ENCODE results near the gene RPS6KA1. TPM values are rescaled to one million over a fixed set of nuclear protein-coding genes. Genes with fewer than 3 reads are reported as not detected.

Gene RPS6KA1
- total and polyA plus RNA-seq, 2 of the 13 experiments (the other 11 are each of a cell fraction or from before 2014, with no cell fraction given) = 19.6 to 24.2 TPM

DNA sequence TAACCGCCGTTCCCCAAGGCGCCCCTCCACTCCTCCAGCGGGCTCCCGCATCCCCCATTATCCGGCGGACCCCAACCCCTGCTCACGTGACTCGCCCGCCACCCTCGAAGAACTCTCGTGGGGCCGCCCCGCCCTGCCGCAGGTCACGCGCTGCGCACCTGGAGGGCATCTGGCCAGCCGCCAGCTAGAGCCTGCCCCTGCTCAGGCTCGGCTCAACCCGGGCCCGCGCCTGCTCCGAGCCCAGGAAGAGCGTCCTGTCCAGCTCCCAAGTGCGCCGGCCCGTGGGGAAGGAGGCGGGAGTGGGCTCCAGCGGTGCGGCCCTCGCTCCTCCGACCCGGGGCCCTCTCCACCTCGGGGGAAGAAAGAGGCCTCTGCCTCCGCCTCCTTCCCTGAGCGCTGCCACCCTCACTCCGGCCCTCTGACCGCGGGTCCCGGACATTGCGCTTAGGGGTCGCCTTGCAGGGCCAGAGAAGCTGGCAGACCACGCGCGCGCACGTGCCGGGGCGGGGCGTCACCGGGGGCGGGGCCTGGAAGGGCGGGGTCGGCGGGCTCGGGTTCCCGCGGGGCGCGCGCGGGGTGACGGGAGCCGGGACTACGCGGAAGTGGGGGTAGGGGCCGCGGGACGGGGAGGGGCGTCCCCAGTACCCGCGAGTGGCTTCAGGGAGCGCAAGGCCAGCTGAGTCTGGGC, 28.9 kb upstream of the RPS6KA1 start (continued):
- TF ChIP-seq NKX3-1 (CRISPR knock-in tag; IDR thresholded peaks at IDR 0.05) = no peak
- no peak for TF ChIP-seq ZFP37 (CRISPR knock-in tag; IDR thresholded peaks at IDR 0.05; ENCODE audit: borderline replicate concordance)
- no peak for TF ChIP-seq JARID2 (CRISPR knock-in tag; IDR thresholded peaks at IDR 0.05; ENCODE audit: insufficient replicate concordance)
- TF ChIP-seq, protein P1, sequence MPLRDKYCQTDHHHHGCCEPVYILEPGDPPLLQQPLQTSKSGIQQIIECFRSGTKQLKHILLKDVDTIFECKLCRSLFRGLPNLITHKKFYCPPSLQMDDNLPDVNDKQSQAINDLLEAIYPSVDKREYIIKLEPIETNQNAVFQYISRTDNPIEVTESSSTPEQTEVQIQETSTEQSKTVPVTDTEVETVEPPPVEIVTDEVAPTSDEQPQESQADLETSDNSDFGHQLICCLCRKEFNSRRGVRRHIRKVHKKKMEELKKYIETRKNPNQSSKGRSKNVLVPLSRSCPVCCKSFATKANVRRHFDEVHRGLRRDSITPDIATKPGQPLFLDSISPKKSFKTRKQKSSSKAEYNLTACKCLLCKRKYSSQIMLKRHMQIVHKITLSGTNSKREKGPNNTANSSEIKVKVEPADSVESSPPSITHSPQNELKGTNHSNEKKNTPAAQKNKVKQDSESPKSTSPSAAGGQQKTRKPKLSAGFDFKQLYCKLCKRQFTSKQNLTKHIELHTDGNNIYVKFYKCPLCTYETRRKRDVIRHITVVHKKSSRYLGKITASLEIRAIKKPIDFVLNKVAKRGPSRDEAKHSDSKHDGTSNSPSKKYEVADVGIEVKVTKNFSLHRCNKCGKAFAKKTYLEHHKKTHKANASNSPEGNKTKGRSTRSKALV (CRISPR knock-in tag; IDR thresholded peaks at IDR 0.05) = no peak
- TF ChIP-seq SMC3 (IDR thresholded peaks at IDR 0.05; ENCODE audit: low read length) = no peak
- no peak; the same call in 1 of the 2 replicates for TF ChIP-seq PITX1 (CRISPR knock-in tag; IDR thresholded peaks at IDR 0.05)
- TF ChIP-seq ISX (CRISPR knock-in tag; conservative IDR thresholded peaks at IDR 0.05) = no peak
- TF ChIP-seq, protein P2, sequence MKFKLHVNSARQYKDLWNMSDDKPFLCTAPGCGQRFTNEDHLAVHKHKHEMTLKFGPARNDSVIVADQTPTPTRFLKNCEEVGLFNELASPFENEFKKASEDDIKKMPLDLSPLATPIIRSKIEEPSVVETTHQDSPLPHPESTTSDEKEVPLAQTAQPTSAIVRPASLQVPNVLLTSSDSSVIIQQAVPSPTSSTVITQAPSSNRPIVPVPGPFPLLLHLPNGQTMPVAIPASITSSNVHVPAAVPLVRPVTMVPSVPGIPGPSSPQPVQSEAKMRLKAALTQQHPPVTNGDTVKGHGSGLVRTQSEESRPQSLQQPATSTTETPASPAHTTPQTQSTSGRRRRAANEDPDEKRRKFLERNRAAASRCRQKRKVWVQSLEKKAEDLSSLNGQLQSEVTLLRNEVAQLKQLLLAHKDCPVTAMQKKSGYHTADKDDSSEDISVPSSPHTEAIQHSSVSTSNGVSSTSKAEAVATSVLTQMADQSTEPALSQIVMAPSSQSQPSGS (CRISPR knock-in tag; IDR thresholded peaks at IDR 0.05) = no peak
- no peak for TF ChIP-seq SMARCE1 (IDR thresholded peaks at IDR 0.05; ENCODE audit: borderline replicate concordance)
- no peak for TF ChIP-seq AKAP8 (CRISPR knock-in tag; IDR thresholded peaks at IDR 0.05)
- 0 out of 2 replicates have a peak, but pooled peaks have one; percentile 26 for TF ChIP-seq SMAD3 (CRISPR knock-in tag; IDR thresholded peaks at IDR 0.05)
- TF ChIP-seq, protein P3, sequence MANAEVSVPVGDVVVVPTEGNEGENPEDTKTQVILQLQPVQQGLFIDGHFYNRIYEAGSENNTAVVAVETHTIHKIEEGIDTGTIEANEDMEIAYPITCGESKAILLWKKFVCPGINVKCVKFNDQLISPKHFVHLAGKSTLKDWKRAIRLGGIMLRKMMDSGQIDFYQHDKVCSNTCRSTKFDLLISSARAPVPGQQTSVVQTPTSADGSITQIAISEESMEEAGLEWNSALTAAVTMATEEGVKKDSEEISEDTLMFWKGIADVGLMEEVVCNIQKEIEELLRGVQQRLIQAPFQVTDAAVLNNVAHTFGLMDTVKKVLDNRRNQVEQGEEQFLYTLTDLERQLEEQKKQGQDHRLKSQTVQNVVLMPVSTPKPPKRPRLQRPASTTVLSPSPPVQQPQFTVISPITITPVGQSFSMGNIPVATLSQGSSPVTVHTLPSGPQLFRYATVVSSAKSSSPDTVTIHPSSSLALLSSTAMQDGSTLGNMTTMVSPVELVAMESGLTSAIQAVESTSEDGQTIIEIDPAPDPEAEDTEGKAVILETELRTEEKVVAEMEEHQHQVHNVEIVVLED (CRISPR knock-in tag; IDR thresholded peaks at IDR 0.05; ENCODE audit: borderline replicate concordance) = peak; percentile 67
- no peak for TF ChIP-seq GATA4 (IDR thresholded peaks at IDR 0.05; ENCODE audit: borderline replicate concordance, low read depth)
- TF ChIP-seq ZNF484 (CRISPR knock-in tag; IDR thresholded peaks at IDR 0.05; ENCODE audit: borderline replicate concordance, low read depth) = no peak
- no peak; the same call in 1 of the 2 replicates for TF ChIP-seq ZNF160 (CRISPR knock-in tag; IDR thresholded peaks at IDR 0.05)
- TF ChIP-seq, protein P4, sequence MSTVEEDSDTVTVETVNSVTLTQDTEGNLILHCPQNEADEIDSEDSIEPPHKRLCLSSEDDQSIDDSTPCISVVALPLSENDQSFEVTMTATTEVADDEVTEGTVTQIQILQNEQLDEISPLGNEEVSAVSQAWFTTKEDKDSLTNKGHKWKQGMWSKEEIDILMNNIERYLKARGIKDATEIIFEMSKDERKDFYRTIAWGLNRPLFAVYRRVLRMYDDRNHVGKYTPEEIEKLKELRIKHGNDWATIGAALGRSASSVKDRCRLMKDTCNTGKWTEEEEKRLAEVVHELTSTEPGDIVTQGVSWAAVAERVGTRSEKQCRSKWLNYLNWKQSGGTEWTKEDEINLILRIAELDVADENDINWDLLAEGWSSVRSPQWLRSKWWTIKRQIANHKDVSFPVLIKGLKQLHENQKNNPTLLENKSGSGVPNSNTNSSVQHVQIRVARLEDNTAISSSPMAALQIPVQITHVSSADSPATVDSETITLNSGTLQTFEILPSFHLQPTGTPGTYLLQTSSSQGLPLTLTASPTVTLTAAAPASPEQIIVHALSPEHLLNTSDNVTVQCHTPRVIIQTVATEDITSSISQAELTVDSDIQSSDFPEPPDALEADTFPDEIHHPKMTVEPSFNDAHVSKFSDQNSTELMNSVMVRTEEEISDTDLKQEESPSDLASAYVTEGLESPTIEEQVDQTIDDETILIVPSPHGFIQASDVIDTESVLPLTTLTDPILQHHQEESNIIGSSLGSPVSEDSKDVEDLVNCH (CRISPR knock-in tag; IDR thresholded peaks at IDR 0.05) = no peak
- TF ChIP-seq MLLT10 (CRISPR knock-in tag; IDR thresholded peaks at IDR 0.05) = no peak
- TF ChIP-seq, protein P5, sequence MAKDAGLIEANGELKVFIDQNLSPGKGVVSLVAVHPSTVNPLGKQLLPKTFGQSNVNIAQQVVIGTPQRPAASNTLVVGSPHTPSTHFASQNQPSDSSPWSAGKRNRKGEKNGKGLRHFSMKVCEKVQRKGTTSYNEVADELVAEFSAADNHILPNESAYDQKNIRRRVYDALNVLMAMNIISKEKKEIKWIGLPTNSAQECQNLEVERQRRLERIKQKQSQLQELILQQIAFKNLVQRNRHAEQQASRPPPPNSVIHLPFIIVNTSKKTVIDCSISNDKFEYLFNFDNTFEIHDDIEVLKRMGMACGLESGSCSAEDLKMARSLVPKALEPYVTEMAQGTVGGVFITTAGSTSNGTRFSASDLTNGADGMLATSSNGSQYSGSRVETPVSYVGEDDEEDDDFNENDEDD (CRISPR knock-in tag; IDR thresholded peaks at IDR 0.05; ENCODE audit: borderline replicate concordance) = peak; percentile 83; the same call in 1 of the 2 replicates
- 0 out of 2 replicates have a peak, but pooled peaks have one; percentile 62 for TF ChIP-seq TMF1 (CRISPR knock-in tag; IDR thresholded peaks at IDR 0.05; ENCODE audit: low read depth)
- TF ChIP-seq, protein P6, sequence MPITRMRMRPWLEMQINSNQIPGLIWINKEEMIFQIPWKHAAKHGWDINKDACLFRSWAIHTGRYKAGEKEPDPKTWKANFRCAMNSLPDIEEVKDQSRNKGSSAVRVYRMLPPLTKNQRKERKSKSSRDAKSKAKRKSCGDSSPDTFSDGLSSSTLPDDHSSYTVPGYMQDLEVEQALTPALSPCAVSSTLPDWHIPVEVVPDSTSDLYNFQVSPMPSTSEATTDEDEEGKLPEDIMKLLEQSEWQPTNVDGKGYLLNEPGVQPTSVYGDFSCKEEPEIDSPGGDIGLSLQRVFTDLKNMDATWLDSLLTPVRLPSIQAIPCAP (CRISPR knock-in tag; IDR thresholded peaks at IDR 0.05; ENCODE audit: low read depth) = no peak
- no peak for TF ChIP-seq SSRP1 (CRISPR knock-in tag; IDR thresholded peaks at IDR 0.05)
